ENCODE data around the gene WFDC1. TPM values are rescaled to one million over a fixed set of nuclear protein-coding genes. Genes with fewer than 3 reads are reported as not detected.

WFDC1 gene
- total and polyA plus RNA-seq, 7 donors = 0.32 to 1.2 (median 0.65) TPM; not detected in 1

- 68 to 83% (median 70%) methylated on average over 18 of the region's 18 CpGs for WGBS, 3 donors
Observed at GRCh38 chr16:84329843-84330684, 35.4 kb downstream of the WFDC1 start.

GRCh38 chr16:84330685-84331050, 36.0 kb downstream of the WFDC1 start:
- intact Hi-C loops (cut with DNase I) = no loop called here
- no peak for TF ChIP-seq CTCF (IDR thresholded peaks at IDR 0.05)

More at GRCh38 chr16:84329843-84330684, 35.4 kb downstream of the WFDC1 start:
- DNase-seq = peak in 1 of 2 donors; percentile 34
- Histone ChIP-seq H3K36me3 (ENCODE audit: insufficient read depth in 1 of 2, low read depth in 1 of 2) (no peaks in the 10 kb centered on the region), H3K9me3 (no peaks in the 10 kb centered on the region), H3K4me1 (no peaks in the 10 kb centered on the region), H3K27ac (no peak overlapping the region), H3K27me3 (ENCODE audit: insufficient read depth in 3 of 3, low read length in 2 of 3) (peaks cover 0 to 6% (median 0%) of the 10 kb centered on the region in 3 donors), H3K4me3 (no peak overlapping the region)
- intact Hi-C loops (cut with DNase I) = no loop called here
- no peak for ATAC-seq
- no peak for TF ChIP-seq CTCF (IDR thresholded peaks at IDR 0.05)

GRCh38 chr16:84331998-84332780, 37.5 kb downstream of the WFDC1 start:
- H3K27ac ChIP-seq = no peak overlapping the region
- peaks cover 0 to 2% (median 0%) of the 10 kb centered on the region in 3 donors for H3K27me3 ChIP-seq (ENCODE audit: insufficient read depth in 3 of 3, low read length in 2 of 3)
- intact Hi-C loops (cut with DNase I) = no loop called here
- 74 to 79% (median 74%) methylated on average over 17 of the region's 17 CpGs for WGBS, 3 donors
- no peaks in the 10 kb centered on the region for H3K36me3 ChIP-seq (ENCODE audit: insufficient read depth in 1 of 2, low read depth in 1 of 2)
- no peaks in the 10 kb centered on the region for H3K4me1 ChIP-seq
- ATAC-seq (no peak), DNase-seq (no peak)
- no peak for TF ChIP-seq CTCF (IDR thresholded peaks at IDR 0.05)
- peaks cover 1% of the 10 kb centered on the region for H3K9me3 ChIP-seq
- no peak overlapping the region for H3K4me3 ChIP-seq

More at GRCh38 chr16:84330685-84331050, 36.0 kb downstream of the WFDC1 start:
- Histone ChIP-seq H3K4me3 (no peak overlapping the region), H3K9me3 (no peaks in the 10 kb centered on the region), H3K27me3 (ENCODE audit: insufficient read depth in 3 of 3, low read length in 2 of 3) (peaks cover 0 to 6% (median 0%) of the 10 kb centered on the region in 3 donors), H3K4me1 (no peaks in the 10 kb centered on the region), H3K36me3 (ENCODE audit: insufficient read depth in 1 of 2, low read depth in 1 of 2) (no peaks in the 10 kb centered on the region), H3K27ac (no peak overlapping the region)
- WGBS, 3 donors = 93 to 94% (median 94%) methylated on average over 5 of the region's 5 CpGs
- ATAC-seq = no peak
- peak in 1 of 2 donors; percentile 23 for DNase-seq

GRCh38 chr16:84332975-84333684, 38.5 kb downstream of the WFDC1 start:
- no peak overlapping the region for H3K27ac ChIP-seq
- ATAC-seq (no peak), DNase-seq (peak in 1 of 2 donors; percentile 17)
- TF ChIP-seq CTCF (IDR thresholded peaks at IDR 0.05) = no peak
- H3K4me1 ChIP-seq = no peaks in the 10 kb centered on the region
- peaks cover 0 to 3% (median 0%) of the 10 kb centered on the region in 3 donors for H3K27me3 ChIP-seq (ENCODE audit: insufficient read depth in 3 of 3, low read length in 2 of 3)
- no peaks in the 10 kb centered on the region for H3K36me3 ChIP-seq (ENCODE audit: insufficient read depth in 1 of 2, low read depth in 1 of 2)
- no peak overlapping the region for H3K4me3 ChIP-seq
- H3K9me3 ChIP-seq = peaks cover 2% of the 10 kb centered on the region
- WGBS, 3 donors = 56 to 73% (median 68%) methylated on average over 10 of the region's 10 CpGs
- intact Hi-C loops (cut with DNase I) = no loop called here
